ENCODE measurements around the gene SLC25A41. TPM values are rescaled to one million over a fixed set of nuclear protein-coding genes. Genes with fewer than 3 reads are reported as not detected.
A peak's percentile ranks its signal among the peaks of the same experiment; 100 is the strongest.

SLC25A41 gene
- total and polyA plus RNA-seq, 9 of the 15 experiments (the other 6 are each of a cell fraction or from before 2014, with no cell fraction given): 0.08 to 4.2 (median 1.6) TPM

DNA sequence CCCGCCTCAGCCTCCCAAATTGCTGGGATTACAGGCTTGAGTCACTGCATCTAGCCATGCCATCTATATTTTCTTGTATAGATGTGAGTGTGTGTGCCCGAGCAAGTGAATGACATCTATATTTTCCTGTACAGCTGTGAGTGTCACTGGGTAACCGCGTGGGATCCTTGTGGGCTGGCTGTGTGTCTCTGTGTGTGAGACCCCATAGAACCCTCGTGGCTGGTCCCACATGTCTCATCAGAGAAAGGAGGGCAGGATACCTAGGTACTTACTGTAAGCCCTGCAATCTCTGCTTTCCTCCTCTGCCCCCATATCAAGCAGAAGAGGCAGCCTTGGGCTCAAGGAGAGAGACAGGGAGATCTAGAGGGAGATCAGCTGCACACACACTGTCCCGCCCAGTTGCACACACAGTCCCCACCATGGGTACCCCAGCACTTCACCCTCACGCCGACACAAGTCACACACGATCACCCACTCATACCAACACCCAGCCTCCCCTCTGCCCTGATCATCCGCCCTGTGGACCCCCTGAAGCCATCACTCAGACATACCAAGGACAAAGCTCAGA lies 47.4 kb upstream of the SLC25A41 start:
- H4K20me1 ChIP-seq (replicated peaks; ENCODE audit: control insufficient read depth, insufficient read depth, low read length): no peaks in the 10 kb centered on the region
- H3K4me3 ChIP-seq: no peak overlapping the region
- FAIRE-seq: no peak
- H3K27ac ChIP-seq (ENCODE audit: extremely low read depth, low read depth, low read length): no peak overlapping the region
- BruUV-seq (replicated peaks): no TSS peak
- no peak overlapping the region for H3K4me2 ChIP-seq (ENCODE audit: insufficient read depth, low read length)
- H3K9ac ChIP-seq (ENCODE audit: insufficient read depth in 1 of 2, low read depth in 2 of 2, low read length in 2 of 2): peak overlapping the region in 1 of 2 experiments; percentile 73; a peak in 2 of 4 replicates
- intact Hi-C loops (cut with micrococcal nuclease) (no loop called here), in situ Hi-C loops (cut with MboI) (no loop called here)
- peak overlapping the region; percentile 80; the same call in 1 of the 2 replicates for H2AFZ ChIP-seq (ENCODE audit: low read depth, low read length)
- H3K9me3 ChIP-seq (replicated peaks; ENCODE audit: control insufficient read depth, insufficient read depth, low read depth, low read length): 0 out of 2 replicates have a peak, but pooled peaks cover under 1% of the 10 kb centered on the region
- H3K36me3 ChIP-seq (ENCODE audit: control insufficient read depth, insufficient read depth, low read length): no peaks in the 10 kb centered on the region
- H3K9me1 ChIP-seq (ENCODE audit: control insufficient read depth, insufficient read depth, low read length): no peaks in the 10 kb centered on the region
- TF ChIP-seq, protein P1, sequence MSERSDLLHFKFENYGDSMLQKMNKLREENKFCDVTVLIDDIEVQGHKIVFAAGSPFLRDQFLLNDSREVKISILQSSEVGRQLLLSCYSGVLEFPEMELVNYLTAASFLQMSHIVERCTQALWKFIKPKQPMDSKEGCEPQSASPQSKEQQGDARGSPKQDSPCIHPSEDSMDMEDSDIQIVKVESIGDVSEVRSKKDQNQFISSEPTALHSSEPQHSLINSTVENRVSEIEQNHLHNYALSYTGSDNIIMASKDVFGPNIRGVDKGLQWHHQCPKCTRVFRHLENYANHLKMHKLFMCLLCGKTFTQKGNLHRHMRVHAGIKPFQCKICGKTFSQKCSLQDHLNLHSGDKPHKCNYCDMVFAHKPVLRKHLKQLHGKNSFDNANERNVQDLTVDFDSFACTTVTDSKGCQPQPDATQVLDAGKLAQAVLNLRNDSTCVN (CRISPR knock-in tag; IDR thresholded peaks at IDR 0.05): no peak
- TF ChIP-seq, protein P2, sequence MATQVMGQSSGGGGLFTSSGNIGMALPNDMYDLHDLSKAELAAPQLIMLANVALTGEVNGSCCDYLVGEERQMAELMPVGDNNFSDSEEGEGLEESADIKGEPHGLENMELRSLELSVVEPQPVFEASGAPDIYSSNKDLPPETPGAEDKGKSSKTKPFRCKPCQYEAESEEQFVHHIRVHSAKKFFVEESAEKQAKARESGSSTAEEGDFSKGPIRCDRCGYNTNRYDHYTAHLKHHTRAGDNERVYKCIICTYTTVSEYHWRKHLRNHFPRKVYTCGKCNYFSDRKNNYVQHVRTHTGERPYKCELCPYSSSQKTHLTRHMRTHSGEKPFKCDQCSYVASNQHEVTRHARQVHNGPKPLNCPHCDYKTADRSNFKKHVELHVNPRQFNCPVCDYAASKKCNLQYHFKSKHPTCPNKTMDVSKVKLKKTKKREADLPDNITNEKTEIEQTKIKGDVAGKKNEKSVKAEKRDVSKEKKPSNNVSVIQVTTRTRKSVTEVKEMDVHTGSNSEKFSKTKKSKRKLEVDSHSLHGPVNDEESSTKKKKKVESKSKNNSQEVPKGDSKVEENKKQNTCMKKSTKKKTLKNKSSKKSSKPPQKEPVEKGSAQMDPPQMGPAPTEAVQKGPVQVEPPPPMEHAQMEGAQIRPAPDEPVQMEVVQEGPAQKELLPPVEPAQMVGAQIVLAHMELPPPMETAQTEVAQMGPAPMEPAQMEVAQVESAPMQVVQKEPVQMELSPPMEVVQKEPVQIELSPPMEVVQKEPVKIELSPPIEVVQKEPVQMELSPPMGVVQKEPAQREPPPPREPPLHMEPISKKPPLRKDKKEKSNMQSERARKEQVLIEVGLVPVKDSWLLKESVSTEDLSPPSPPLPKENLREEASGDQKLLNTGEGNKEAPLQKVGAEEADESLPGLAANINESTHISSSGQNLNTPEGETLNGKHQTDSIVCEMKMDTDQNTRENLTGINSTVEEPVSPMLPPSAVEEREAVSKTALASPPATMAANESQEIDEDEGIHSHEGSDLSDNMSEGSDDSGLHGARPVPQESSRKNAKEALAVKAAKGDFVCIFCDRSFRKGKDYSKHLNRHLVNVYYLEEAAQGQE (IDR thresholded peaks at IDR 0.05; ENCODE audit: borderline replicate concordance): no peak
- TF ChIP-seq, protein P2 (CRISPR knock-in tag; IDR thresholded peaks at IDR 0.05; ENCODE audit: low read depth): no peak
- peak in 1 of 4 experiments; percentile 2 for DNase-seq (ENCODE audit: extremely low read depth in 1 of 4, low spot score in 3 of 4)
- no peaks in the 10 kb centered on the region for H3K79me2 ChIP-seq (ENCODE audit: control insufficient read depth, insufficient read depth, low read length)
- 32% methylated on average over 10 of the region's 10 CpGs for WGBS (ENCODE audit: insufficient coverage, low coverage, missing lambda C conversion rate)
- ChIA-PET POLR2A (interaction anchor here (0.6 to 0.7 kb wide), 2 partner anchors 24 to 710 kb away, joined by 3 read pairs; no protein-coding TSS in a partner anchor), CTCF (ENCODE audit: low intra/inter-chr PET ratio) (interaction anchor here (0.8 kb wide), 1 partner anchor 152 kb away, joined by 3 read pairs; no protein-coding TSS in a partner anchor)
- no peaks in the 10 kb centered on the region for H3K27me3 ChIP-seq (ENCODE audit: control insufficient read depth in 2 of 2, insufficient read depth in 2 of 2, low read length in 2 of 2)
- H3K4me1 ChIP-seq (replicated peaks in 1 of 2; ENCODE audit: control insufficient read depth in 2 of 2, insufficient read depth in 2 of 2, low read length in 2 of 2): peaks cover 3 to 26% of the 10 kb centered on the region in 2 experiments
- ATAC-seq: no peak
